GM23338 (cell line): Measurements from ENCODE around the gene BEST2.

ENCODE experiments used
- CREB1 ChIP-seq: fragments of 250-450 bp; sonication (Bioruptor Pico); IDR thresholded peaks from 2 replicates; pipeline ENCODE4 v1.5.0; 2020; ENCODE audit warnings: low read depth, mild to moderate bottlenecking, moderate library complexity
- EZH2 ChIP-seq: fragments of 200-600 bp; sonication (generic); IDR thresholded peaks from one replicate; pipeline ENCODE4 v1.8.0; 2017; ENCODE audit warnings: antibody characterized with exemption, mild to moderate bottlenecking, low read depth; ENCODE audit not compliant: unreplicated experiment
- EZH2phosphoT487 ChIP-seq: fragments of 200-600 bp; sonication (generic); IDR thresholded peaks from one replicate; pipeline ENCODE4 v1.8.1; 2018; ENCODE audit warnings: antibody characterized with exemption; ENCODE audit not compliant: unreplicated experiment
- NANOG ChIP-seq: IDR thresholded peaks from 2 replicates; pipeline ENCODE4 v1.6.1; 2016; ENCODE audit warnings: antibody characterized with exemption, borderline replicate concordance
- POLR2AphosphoS5 ChIP-seq: IDR thresholded peaks from 2 replicates; pipeline ENCODE4 v1.6.1; 2016; ENCODE audit warnings: antibody characterized with exemption, low read depth
- TF ChIP-seq, protein P1 (sequence below), 2 experiments: fragments of 200-600 bp in 1 of 2; sonication (generic) in 1 of 2; conservative IDR thresholded peaks; 2 replicates each; pipeline versions ENCODE4 v1.5.1 to v1.6.1; 2016 to 2017; ENCODE audit warnings: antibody characterized with exemption in 2 of 2, low read depth in 2 of 2, mild to moderate bottlenecking in 2 of 2, moderate library complexity in 1 of 2
- TF ChIP-seq, protein P2 (sequence below): IDR thresholded peaks from one replicate; pipeline ENCODE4 v1.6.1; 2018; ENCODE audit warnings: antibody characterized with exemption; ENCODE audit not compliant: unreplicated experiment

DNA sequence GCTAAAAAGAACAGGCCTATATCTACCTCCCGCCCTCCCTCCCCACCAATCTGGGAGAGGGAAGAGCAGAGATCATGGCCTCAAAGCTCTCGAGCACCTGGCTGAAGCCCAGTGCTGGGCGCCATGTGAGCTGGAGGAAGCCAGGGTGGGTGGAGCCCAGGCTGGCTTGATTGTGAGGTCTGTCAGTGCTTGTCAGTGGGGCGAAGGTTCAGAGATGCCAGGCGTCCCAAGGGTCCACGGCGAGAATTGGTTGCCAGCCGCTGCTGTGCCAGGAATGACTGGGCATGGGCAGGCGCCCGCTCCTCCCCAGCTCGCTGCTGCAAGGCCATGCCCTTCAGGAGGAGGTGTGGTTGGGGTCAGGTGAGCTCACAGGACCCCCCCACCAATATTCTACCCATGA is 11.5 kb downstream of the BEST2 start:
- TF ChIP-seq, protein P1, sequence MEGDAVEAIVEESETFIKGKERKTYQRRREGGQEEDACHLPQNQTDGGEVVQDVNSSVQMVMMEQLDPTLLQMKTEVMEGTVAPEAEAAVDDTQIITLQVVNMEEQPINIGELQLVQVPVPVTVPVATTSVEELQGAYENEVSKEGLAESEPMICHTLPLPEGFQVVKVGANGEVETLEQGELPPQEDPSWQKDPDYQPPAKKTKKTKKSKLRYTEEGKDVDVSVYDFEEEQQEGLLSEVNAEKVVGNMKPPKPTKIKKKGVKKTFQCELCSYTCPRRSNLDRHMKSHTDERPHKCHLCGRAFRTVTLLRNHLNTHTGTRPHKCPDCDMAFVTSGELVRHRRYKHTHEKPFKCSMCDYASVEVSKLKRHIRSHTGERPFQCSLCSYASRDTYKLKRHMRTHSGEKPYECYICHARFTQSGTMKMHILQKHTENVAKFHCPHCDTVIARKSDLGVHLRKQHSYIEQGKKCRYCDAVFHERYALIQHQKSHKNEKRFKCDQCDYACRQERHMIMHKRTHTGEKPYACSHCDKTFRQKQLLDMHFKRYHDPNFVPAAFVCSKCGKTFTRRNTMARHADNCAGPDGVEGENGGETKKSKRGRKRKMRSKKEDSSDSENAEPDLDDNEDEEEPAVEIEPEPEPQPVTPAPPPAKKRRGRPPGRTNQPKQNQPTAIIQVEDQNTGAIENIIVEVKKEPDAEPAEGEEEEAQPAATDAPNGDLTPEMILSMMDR (conservative IDR thresholded peaks at IDR 0.05; ENCODE audit: low read depth in 2 of 2), result no peak
- TF ChIP-seq EZH2 (no peak), POLR2AphosphoS5 (no peak), NANOG (no peak), EZH2phosphoT487 (no peak), CREB1 (CRISPR knock-in tag) (no peak)
- TF ChIP-seq, protein P2, sequence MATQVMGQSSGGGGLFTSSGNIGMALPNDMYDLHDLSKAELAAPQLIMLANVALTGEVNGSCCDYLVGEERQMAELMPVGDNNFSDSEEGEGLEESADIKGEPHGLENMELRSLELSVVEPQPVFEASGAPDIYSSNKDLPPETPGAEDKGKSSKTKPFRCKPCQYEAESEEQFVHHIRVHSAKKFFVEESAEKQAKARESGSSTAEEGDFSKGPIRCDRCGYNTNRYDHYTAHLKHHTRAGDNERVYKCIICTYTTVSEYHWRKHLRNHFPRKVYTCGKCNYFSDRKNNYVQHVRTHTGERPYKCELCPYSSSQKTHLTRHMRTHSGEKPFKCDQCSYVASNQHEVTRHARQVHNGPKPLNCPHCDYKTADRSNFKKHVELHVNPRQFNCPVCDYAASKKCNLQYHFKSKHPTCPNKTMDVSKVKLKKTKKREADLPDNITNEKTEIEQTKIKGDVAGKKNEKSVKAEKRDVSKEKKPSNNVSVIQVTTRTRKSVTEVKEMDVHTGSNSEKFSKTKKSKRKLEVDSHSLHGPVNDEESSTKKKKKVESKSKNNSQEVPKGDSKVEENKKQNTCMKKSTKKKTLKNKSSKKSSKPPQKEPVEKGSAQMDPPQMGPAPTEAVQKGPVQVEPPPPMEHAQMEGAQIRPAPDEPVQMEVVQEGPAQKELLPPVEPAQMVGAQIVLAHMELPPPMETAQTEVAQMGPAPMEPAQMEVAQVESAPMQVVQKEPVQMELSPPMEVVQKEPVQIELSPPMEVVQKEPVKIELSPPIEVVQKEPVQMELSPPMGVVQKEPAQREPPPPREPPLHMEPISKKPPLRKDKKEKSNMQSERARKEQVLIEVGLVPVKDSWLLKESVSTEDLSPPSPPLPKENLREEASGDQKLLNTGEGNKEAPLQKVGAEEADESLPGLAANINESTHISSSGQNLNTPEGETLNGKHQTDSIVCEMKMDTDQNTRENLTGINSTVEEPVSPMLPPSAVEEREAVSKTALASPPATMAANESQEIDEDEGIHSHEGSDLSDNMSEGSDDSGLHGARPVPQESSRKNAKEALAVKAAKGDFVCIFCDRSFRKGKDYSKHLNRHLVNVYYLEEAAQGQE, result no peak
